ENCODE measurements around the gene NR2E3.

NR2E3 gene

GRCh38 chr15:71804695-71805470, 5.5 kb upstream of the NR2E3 start:
- no peak overlapping the region for H3K27ac ChIP-seq
- no peak for TF ChIP-seq CTCF (conservative IDR thresholded peaks at IDR 0.05)
- TF ChIP-seq ZFX (IDR thresholded peaks at IDR 0.05) = no peak

- TF ChIP-seq CTCF (conservative IDR thresholded peaks at IDR 0.05) = no peak
- TF ChIP-seq ZFX (IDR thresholded peaks at IDR 0.05) = no peak
- no peak overlapping the region for H3K27ac ChIP-seq
These were observed 3.9 kb upstream of the NR2E3 start for GRCh38 chr15:71806452-71806931.

- H3K27ac ChIP-seq = no peak overlapping the region
- TF ChIP-seq ZFX (IDR thresholded peaks at IDR 0.05) (no peak), CTCF (conservative IDR thresholded peaks at IDR 0.05) (no peak)
These were observed 3.2 kb upstream of the NR2E3 start for GRCh38 chr15:71807125-71807629.

GRCh38 chr15:71807691-71808091, 2.7 kb upstream of the NR2E3 start:
- TF ChIP-seq ZFX (IDR thresholded peaks at IDR 0.05) (no peak), CTCF (conservative IDR thresholded peaks at IDR 0.05) (no peak)
- H3K27ac ChIP-seq = no peak overlapping the region

- TF ChIP-seq ZFX (IDR thresholded peaks at IDR 0.05) (no peak), CTCF (conservative IDR thresholded peaks at IDR 0.05) (no peak)
- no peak overlapping the region for H3K27ac ChIP-seq
These were observed 1.9 kb upstream of the NR2E3 start for GRCh38 chr15:71808311-71809020.

- TF ChIP-seq CTCF (conservative IDR thresholded peaks at IDR 0.05) (no peak), ZFX (IDR thresholded peaks at IDR 0.05) (no peak)
- H3K27ac ChIP-seq = no peak overlapping the region
These were observed 1.0 kb upstream of the NR2E3 start for GRCh38 chr15:71809346-71809745.
